ENCODE measurements around the gene TUBD1. TPM values are rescaled to one million over a fixed set of nuclear protein-coding genes. Genes with fewer than 3 reads are reported as not detected.

Gene TUBD1
- total and polyA plus RNA-seq, 3 donors from 2014 or later: 7.8 to 13.9 (median 12.9) TPM

DNA sequence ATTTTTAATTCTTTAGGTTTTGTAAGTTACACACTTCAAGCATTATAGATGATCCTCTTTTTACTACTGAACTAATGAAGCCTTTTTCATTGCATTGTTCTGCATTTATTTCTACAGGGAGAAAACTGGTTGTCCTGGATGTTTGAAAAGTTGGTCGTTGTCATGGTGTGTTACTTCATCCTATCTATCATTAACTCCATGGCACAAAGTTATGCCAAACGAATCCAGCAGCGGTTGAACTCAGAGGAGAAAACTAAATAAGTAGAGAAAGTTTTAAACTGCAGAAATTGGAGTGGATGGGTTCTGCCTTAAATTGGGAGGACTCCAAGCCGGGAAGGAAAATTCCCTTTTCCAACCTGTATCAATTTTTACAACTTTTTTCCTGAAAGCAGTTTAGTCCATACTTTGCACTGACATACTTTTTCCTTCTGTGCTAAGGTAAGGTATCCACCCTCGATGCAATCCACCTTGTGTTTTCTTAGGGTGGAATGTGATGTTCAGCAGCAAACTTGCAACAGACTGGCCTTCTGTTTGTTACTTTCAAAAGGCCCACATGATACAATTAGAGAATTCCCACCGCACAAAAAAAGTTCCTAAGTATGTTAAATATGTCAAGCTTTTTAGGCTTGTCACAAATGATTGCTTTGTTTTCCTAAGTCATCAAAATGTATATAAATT is 53.0 kb downstream of the TUBD1 start:
- DNase-seq: peak; percentile 41
- Histone ChIP-seq H3K4me1 (peaks cover 9% of the 10 kb centered on the region), H3K4me3 (peak overlapping the region in 1 of 2 donors; percentile 60), H3K36me3 (ENCODE audit: low read depth, missing control alignments) (no peaks in the 10 kb centered on the region), H3K9me3 (no peaks in the 10 kb centered on the region), H3K27me3 (no peaks in the 10 kb centered on the region), H3K27ac (peak overlapping the region; percentile 93 to 96)
- intact Hi-C loops (cut with DNase I; ENCODE audit: low total_unique reads): no loop called here
- 40 to 45% methylated on average over 6 of the region's 6 CpGs for WGBS, 2 donors
- no peak for TF ChIP-seq POLR2A (IDR thresholded peaks at IDR 0.05)
- TF ChIP-seq, protein P1, sequence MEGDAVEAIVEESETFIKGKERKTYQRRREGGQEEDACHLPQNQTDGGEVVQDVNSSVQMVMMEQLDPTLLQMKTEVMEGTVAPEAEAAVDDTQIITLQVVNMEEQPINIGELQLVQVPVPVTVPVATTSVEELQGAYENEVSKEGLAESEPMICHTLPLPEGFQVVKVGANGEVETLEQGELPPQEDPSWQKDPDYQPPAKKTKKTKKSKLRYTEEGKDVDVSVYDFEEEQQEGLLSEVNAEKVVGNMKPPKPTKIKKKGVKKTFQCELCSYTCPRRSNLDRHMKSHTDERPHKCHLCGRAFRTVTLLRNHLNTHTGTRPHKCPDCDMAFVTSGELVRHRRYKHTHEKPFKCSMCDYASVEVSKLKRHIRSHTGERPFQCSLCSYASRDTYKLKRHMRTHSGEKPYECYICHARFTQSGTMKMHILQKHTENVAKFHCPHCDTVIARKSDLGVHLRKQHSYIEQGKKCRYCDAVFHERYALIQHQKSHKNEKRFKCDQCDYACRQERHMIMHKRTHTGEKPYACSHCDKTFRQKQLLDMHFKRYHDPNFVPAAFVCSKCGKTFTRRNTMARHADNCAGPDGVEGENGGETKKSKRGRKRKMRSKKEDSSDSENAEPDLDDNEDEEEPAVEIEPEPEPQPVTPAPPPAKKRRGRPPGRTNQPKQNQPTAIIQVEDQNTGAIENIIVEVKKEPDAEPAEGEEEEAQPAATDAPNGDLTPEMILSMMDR (IDR thresholded peaks at IDR 0.05): no peak

GRCh38 chr17:59838052-59838916 is 54.5 kb downstream of the TUBD1 start:
- no peak for DNase-seq
- WGBS, 2 donors: 42 to 52% methylated on average over 8 of the region's 8 CpGs

DNA sequence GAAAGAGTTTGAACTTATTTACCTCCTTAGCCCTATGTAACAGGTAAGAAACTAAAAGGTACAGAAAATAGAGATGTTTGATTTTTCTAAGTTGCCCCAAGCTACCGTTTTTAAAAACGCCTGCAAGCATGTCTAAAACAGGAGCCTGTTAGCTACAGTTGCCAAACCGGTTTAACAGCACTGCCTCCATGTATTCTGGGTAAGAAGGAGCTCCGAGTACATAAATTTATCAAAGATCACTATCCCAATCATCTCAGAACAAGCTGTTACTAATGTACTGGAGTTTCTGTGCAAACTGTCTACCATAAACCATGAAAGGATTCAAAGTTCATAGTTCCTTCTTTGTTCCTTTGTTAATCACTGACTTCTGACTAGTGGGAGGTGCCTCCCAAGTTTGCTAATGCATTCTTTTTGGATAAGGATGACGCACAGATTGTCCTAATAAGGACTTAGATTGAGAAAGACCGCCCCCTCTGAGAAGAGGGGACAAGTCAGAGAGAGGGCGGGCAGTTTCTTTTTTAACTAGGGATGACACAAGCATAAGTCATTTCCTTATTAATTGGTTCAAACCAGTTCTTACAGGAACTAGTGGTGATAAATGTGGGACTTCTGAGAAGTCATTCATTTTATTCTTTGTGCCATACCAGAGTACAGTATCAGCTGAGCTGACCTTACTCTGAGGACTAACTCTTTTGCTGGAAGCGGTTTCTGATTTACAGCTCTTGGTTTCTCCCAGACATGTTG is 55.3 kb downstream of the TUBD1 start:
- H3K36me3 ChIP-seq (ENCODE audit: low read depth, missing control alignments): no peaks in the 10 kb centered on the region
- TF ChIP-seq, protein P1 (IDR thresholded peaks at IDR 0.05): no peak
- TF ChIP-seq POLR2A (IDR thresholded peaks at IDR 0.05): peak; percentile 65
- 16 to 18% methylated on average over 8 of the region's 8 CpGs for WGBS, 2 donors
- no peaks in the 10 kb centered on the region for H3K9me3 ChIP-seq
- H3K4me3 ChIP-seq: peak overlapping the region; percentile 13 to 60
- intact Hi-C loops (cut with DNase I; ENCODE audit: low total_unique reads): no loop called here
- peaks cover 9% of the 10 kb centered on the region for H3K4me1 ChIP-seq
- H3K27me3 ChIP-seq: no peaks in the 10 kb centered on the region
- H3K27ac ChIP-seq: peak overlapping the region; percentile 93 to 96
- peak; percentile 88 for DNase-seq

More at GRCh38 chr17:59838052-59838916, 54.5 kb downstream of the TUBD1 start:
- intact Hi-C loops (cut with DNase I; ENCODE audit: low total_unique reads): no loop called here
- H3K27me3 ChIP-seq: no peaks in the 10 kb centered on the region
- H3K4me3 ChIP-seq: peak overlapping the region; percentile 13 to 60
- H3K36me3 ChIP-seq (ENCODE audit: low read depth, missing control alignments): no peaks in the 10 kb centered on the region
- no peaks in the 10 kb centered on the region for H3K9me3 ChIP-seq
- peak overlapping the region; percentile 93 to 96 for H3K27ac ChIP-seq
- TF ChIP-seq POLR2A (IDR thresholded peaks at IDR 0.05): no peak
- TF ChIP-seq, protein P1 (IDR thresholded peaks at IDR 0.05): no peak
- peaks cover 9% of the 10 kb centered on the region for H3K4me1 ChIP-seq

DNA sequence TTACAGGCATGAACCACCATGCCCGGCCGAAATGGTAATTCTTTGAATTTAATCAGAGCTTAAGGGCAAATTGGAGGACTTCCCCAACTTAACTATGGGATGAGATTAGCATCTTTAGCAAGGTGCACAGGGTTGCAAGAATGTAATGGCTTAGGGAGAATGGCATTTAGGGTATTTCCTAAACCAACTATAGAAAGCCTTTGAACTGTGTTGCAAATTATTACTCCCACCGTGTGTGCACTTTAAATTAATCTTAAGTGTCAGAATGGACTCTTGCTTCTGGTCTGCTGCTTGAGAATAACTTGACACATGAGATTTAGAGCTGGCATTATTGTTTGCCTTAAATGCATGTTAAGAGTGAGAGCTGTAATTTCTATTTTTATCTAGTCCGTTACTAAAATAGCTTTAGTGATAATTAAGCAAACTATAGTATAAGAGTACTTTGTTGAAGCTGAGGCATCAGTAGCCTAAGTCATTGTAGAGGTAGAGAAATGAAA is 59.8 kb downstream of the TUBD1 start:
- no peaks in the 10 kb centered on the region for H3K9me3 ChIP-seq
- 69 to 70% methylated on average over 4 of the region's 4 CpGs for WGBS, 2 donors
- H3K4me3 ChIP-seq: no peak overlapping the region
- no peak overlapping the region for H3K27ac ChIP-seq
- H3K4me1 ChIP-seq: peaks cover 16% of the 10 kb centered on the region
- DNase-seq: no peak
- H3K27me3 ChIP-seq: no peaks in the 10 kb centered on the region
- no peaks in the 10 kb centered on the region for H3K36me3 ChIP-seq (ENCODE audit: low read depth, missing control alignments)
- TF ChIP-seq, protein P1 (IDR thresholded peaks at IDR 0.05): no peak
- no peak for TF ChIP-seq POLR2A (IDR thresholded peaks at IDR 0.05)
- intact Hi-C loops (cut with DNase I; ENCODE audit: low total_unique reads): no loop called here
